SKM-1 (cell line): ENCODE data around the gene PHC1.
"Not testable (repeated sequence)": the region's sequence is repeated elsewhere in the genome, so short reads cannot be mapped to it uniquely, and the experiment has no call there.

Experiments used
- DNase-seq: peaks from one replicate; lab custom pipeline; 2025; ENCODE audit not compliant: unreplicated experiment; lab: John Stamatoyannopoulos, UW

PHC1 gene

DNA sequence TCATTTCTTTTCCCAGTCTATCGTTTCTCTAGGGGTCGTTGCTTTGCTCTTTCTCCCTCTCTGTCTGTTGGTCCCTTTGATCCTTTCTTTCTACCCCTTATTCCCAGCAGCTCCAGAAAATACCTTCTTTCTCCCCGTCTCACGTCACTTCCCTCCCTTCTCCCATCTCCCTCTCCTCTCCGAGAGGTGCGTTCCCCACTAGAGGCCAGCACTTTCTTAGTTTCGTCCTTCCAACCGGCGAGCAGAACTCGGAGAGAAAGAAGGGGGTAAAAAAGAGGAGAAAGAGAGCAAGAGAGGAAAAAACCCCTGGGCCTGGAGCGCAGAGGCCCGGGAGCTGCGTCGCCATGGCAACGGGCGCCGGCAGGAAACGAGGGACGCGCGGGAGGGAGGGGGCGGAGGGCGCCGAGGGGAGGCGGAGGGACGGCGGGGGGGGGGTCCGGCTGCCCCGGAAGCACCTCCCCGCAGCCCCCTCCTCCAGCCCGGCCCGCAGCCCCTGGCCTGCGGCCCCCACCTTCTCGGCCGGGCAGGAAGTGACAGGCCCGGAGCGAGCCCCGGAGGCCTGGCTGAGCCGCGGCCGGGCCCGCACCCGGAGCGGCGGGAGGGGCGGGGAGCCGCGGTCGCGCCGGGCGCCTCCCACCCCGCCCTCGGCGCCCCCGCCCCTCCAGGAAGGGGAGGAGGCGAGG, at the start of gene PHC1:
PHC1 (plus strand) TSS at position 477 of the 683 bp plus-strand sequence. CDS start 3,169 bp downstream, outside the sequence.
- DNase-seq: not testable (repeated sequence)

DNA sequence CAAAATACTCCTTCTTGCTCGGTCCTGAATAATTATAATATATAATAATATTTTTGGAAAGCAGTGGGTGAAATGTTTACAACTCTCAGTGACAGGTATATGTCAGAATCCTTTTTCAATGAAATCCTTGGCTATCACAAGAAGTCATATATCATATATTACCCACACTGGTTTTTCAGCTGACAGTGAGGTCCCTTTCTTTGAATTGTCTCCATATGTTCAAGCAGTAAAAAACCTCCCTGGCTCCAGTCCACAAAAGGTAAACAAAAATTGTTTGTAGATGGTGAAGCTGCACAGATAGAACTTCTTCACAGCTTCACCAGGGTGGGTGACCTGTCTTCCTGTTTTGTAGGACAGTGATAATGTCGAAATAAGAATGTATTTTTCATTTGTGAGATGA, 47.9 kb upstream of the PHC1 start:
- no peak for DNase-seq

DNA sequence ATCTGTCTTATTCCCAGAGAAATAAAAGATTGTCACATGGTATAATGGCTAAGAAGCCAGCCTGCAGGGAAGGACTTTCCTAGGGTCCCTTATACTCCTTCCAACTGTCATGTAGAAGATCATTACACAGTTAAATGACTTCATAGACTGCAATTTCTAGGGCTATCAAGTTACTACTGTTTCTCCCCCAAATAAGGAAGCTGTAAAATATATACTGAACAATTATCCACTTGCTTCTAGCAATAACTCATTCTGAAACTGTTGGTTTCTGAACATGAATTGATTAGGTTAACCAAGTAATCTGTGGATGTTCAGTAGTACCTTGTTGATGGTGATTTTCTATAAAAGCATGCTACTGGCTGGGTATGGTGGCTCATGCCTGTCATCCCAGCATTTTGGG, 47.3 kb upstream of the PHC1 start:
- no peak for DNase-seq

DNA sequence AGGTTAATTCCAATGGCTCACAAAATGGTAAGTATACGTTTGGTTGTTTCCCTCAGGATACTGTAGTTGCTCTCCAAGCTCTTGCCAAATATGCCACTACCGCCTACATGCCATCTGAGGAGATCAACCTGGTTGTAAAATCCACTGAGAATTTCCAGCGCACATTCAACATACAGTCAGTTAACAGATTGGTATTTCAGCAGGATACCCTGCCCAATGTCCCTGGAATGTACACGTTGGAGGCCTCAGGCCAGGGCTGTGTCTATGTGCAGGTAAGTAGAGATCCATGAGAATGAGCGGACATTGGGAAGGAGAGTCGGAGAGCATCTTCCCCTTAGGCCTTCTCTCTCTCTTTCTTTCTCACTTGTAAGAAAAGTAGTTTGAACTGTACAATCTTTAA, 46.5 kb upstream of the PHC1 start:
- DNase-seq: no peak

DNA sequence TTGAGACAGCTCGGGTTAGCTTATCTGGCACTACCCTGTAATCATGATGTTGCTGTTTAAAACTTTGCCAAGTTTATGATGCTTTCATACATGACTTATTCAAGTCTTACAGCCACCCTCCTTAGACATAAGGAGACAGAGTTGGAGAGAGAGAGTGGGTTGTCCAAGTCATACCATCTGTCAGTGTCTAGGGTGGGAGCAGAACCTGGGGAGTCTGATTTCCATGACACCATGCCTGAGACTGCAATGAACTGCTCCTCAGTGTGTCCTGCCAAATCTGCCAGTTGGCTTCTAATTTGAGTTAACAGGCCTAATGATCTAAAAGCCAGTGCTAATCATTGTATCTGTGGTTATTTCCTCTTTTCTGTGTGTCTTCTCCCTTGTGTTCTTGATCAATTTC, 43.7 kb upstream of the PHC1 start:
- no peak for DNase-seq

DNA sequence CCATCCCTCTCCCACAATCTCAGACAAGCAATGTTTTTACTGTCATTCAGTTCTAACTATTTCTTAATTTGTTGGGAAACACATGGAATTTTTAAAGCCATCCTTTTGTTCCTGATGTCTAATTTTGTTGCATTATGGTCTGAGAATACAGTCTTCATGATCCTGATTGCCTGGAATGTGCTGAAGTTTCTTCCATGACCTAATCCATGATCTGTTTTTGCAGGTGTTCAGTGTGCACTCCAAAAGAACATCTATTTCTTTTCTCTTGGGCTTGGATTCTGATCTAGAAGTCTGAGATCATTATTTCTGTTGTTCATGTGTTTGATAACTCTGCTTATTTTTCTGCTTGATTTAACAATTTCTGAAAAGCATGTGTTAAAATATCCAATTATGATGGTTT, 43.2 kb upstream of the PHC1 start:
- DNase-seq: no peak

DNA sequence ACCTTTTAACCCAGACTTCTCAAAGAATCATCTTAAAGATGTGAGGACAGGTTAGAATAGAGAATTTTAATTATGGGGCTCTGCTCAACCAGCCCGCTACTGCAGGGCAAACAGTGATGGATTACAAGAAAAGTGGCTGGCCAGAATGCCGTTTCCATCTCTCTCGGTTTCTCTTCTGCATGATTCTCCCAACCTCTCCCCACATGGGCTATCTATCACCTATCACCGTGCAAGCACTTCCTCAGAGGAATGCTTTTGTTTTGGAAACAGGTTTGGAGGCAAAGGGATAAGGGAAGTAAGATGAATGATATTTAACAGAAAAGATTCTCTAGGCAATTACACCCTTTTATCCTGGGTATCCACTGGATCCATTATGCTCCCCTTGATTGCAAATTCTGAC, 37.4 kb upstream of the PHC1 start:
- no peak for DNase-seq

DNA sequence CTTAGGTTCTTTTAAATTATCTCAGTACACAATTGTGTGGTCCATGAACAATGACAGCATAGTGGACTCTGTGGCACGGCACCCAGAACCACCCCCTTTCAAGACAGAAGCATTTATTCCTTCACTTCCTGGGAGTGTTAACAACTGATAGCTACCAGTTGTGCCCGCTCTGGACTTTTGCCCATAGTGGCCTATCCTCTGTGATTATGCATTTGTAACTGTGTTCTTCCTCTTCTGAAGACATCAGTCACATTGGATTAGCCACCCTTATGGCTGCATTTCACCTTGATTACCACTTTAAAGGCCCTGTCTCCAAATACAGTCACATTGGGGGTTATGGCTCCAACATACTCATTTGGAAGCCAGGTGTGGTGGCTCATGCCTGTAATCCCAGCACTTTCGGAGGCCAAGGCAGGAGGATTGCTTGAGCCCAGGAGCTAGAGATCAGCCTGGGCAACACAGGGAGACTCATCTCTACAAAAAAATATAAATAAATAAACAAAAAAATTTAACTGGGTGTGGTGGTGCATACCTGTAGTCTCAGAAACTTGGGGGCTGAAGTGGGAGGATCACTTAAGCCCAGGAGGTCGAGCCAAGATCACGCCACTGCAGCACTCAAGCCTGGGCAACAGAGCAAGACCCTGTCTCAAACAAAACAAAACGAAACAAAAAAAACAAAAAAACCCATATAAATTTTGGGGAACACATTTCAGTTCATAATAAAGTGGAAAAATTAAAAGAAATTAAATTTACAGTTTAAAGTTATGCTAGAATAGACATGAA, 27.6 kb upstream of the PHC1 start:
- no peak for DNase-seq

DNA sequence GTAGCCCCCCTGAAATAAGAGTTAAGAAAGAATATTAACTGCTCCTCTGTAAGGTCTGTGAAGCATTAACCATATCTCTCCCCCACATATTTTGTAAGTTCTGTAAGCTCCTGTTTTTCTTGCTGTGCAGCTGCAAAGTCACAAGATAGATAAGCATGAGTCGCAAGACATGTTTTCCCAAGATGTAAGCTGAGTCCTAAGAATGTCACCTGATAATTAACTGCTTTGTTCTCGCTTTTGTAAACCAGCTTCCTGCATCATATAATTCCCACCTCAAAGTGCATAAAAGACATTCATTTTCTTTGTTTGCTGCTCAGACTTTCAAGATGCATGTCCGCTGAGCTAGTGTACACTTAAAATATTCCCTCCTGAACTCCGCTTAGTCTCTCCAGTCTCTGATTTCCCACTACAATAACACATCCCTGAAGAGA, 27.0 kb upstream of the PHC1 start:
- no peak for DNase-seq

DNA sequence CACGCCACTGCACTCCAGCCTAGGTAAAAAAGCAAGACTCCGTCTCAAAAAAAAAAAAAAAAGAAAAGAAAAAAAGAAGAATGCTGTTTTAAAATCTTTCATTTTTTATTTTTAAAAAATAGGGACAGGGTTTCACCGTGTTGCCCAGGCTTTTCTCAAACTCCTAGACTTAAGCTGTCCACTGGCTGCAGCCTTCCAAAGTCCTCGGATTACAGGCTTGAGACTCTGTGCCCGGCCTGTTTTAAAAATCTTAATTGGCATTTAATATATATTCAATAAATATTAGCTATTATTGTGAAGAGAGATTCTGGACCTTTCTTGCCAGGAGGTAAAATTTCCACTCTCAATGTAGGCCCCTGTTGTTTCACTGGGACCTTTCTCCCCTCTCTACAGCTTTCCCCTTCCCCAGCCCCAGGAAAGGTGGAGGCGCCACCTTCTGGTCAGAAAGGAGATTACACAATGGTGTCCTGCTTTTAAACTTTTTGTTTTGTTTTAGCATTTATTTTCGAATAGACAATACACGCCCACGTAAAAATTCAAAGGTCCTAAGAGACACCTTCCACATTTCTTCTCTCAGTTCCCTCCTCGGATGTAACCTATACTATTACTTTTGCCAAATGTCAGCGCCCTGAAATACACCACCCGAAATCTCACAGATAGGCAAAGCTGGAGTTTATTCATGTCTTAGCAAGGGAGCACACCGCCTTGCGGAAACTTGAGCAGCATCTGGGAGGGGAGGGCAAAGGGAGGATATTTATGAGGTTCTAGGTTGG, 23.8 kb upstream of the PHC1 start:
- no peak for DNase-seq

DNA sequence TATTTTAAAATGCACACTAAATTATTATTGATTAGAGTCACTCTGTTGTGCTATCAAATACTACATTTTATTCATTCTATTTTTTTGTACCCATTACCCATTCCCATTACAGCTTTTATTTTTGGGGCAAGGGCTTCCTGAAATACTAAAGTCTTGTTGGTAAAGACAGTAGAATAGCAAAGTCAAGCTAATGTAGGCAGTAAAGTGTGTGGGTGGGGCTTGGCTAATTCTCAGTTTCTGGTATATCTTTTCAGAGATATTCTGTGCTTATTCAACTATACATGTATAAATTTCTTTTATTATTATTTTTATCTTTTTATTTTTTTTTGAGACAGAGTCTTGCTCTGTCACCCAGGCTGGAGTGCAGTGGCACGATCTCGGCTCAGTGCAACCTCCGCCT, 22.3 kb upstream of the PHC1 start:
- no peak for DNase-seq

DNA sequence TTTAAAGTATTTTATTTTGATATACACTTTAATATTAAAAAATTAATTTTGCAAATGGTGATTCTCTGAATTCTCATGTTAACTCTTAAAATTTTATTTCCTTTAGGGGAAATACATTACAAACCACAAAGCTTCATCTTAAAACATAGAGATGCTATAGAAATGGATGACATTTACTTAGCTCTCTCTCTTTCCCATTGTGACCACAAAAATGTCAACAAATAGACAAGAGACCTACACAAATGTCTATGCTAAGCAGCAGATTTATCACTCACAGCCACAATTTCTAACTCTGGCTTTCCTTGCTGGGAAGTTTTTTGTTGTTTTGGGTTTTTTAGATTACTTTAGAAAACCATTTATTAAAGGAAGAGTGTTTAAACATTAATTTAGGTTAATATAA, 19.9 kb upstream of the PHC1 start:
- no peak for DNase-seq

DNA sequence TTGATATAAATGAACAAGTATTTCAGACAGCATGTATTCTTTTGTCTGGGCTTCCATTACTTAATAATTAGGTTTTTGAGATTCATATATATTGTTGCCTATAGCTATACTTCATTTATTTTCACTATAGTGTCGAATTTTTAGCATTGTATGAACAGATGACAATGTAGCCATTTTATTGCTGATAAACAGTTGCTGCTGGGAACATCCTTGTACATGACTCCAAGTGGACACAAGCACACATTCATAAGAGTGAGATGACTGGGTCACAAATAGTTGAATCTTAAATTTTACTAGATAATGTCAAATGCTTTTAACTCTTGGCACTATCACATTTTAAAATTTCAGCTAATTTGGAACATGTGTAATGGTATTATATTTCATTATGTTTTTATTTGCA, 19.3 kb upstream of the PHC1 start:
- DNase-seq: no peak

DNA sequence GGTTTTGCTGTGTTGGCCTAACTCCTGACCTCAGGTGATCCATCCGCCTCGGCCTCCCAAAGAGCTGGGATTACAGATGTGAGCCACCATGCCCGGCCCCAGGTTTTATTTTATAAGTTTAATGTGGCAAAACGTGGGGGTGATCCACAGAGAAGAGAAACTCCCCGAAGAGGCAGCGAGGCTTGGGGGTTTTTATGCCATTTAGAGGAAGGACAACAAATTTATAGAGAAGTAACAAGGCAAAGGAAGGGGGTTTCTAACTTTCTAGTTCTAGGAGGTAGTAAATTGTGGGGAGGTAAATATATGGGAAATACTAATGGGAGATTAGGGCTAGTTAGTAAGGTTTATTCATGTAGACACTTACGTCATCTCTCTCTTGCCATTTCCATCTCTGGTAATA, 17.2 kb upstream of the PHC1 start:
- DNase-seq: no peak

DNA sequence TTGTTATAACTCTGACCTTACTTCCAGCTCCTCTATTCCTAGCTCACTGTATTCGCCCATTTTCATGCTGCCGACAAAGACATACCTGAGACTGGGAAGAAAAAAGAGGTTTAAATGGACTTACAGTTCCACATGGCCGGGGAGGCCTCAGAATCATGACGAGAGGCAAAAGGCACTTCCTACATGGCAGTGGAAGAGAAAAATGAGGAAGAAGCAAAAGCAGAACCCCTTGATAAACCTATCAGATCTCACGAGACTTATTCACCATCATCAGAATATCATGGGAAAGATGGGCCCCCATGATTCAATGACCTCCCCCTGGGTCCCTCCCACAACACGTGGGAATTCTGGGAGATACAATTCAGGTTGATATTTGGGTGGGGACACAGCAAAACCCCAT, 14.5 kb upstream of the PHC1 start:
- DNase-seq: no peak

DNA sequence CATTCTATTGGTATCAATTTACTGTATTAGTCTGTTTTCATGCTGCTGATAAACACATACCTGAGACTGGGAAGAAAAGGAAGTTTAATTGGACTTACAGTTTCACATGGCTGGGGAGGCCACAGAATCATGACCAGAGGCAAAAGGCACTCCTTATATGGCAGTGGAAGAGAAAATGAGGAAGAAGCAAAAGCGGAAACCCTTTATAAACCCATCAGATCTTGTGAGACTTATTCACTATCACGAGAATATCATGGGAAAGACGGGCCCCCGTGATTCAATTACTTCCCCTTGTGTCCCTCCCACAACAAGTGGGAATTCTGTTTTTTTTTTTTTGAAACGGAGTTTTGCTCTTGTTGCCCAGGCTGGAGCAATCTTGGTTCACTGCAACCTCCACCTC, 11.6 kb upstream of the PHC1 start:
- peak; percentile 16 for DNase-seq

DNA sequence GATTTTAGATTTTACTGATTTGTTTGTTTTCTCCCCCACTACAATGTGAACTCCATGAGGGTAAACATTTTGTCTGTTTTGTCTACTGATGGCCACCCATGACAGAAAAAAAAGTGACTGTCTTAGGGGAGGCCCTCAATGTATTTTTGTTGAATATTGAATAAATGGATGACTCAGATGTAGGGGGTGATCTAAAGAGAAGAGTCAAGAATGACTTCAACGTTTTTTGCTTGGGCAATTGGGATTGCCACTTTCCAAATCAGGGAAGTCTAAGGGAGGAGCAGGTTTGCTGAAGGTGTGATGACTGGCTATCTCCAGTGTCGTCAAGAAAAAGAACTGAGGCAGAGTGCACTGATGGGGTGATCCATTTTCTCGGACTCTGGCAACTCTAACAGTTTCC, 10.7 kb upstream of the PHC1 start:
- no peak for DNase-seq

DNA sequence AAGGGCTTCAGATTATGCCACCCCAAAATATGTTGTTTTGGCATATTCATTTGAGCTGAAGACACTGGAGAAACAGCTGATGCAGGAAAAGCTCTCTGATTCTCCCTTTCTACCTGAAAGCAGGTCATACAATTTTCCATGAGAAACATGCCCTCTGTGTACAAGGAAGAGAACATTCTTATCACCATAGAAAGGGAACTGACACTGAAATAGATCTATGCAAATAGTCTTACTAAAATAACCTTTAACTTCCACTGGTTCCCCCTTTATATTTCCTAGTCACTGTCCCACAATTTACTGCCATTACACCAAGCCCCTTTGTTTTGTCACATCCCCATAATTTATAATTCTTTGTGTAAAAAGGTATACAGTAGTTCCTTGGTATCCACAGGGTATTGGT, 9.6 kb upstream of the PHC1 start:
- DNase-seq: no peak

DNA sequence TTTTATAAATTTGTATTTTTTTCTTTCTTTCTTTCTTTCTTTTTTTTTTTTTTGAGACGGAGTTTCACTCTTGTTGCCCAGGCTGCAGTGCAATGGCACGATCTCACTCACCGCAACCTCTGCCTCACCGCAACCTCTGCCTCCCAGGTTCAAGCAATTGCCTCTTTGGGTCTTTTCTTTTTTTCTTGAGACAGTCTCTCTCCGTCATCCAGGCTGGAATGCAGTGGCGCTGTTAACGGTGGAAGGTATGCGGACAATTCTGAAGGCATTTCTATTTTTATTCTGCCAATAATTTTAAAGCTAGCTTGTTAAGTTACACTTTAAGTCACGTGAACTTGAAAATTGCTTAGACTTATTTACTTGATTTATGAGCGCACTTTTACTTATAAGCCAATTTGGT, 8.8 kb upstream of the PHC1 start:
- DNase-seq: no peak

DNA sequence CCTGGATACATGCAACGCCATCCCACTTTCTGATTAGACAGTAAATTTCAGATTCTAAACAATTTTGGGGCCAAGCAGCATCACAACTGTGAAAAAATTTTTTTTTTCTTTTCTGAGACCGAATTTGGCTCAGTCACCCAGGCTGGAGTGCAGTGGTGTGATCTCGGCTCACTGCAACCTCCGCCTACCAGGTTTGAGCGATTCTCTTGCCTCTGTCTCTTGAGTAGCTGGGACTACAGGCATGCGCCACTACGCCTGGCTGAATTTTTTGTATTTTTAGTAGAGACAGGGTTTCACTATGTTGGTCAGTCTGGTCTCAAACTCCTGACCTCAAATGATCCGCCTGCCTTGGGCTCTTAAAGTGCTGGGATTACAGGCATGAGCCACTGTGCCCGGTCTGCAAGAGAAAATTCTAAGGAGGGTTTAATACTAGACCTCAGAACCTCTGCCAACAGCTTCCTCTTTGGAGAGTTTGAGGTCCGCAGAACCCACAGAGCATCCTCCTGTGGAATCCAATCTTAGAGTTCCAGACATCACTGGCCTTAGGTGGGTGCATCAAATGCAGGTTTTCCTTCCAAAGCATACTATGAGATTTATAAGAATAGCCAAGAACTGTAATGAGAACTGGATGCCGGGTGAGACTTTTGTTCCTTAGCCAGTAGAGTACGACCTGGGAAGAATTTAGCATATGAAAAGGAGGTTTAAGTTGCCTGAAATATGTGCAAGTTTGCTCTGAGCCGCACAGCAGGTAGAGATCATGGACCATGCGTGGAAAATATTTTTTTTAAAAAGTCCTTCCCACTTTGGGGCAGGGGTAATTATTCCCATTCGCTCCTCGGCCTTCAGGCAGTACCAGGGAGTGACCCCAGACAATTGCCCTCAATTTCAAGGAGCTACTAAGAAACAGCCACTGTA, 7.8 kb upstream of the PHC1 start:
- DNase-seq: no peak

DNA sequence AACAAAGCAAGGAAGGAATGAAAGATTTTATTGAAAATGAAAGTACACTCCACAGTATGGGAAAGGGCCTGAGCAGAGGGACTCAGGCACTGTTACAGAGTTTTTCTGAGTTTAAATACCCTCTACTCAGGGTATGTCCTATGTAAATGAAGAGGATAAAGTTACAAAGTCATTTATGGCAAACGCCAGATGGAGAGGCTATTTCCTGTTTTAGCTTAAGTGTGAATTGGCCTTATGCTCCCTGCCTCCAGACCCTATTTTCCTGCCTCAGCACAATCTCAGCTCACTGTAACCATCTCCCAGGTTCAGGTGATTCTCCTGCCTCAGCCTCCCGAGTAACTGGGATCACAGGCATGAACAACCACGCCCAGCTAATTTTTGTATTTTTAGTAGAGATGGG, 6.8 kb upstream of the PHC1 start:
- no peak for DNase-seq
